Fibroblast of villous mesenchyme (primary cell): Measurements from ENCODE around the gene ING5. TPM values are rescaled to one million over a fixed set of nuclear protein-coding genes. Genes with fewer than 3 reads are reported as not detected.

Source experiments
- DNase-seq: peaks from one replicate; pipeline ENCODE4 v3.0.0-alpha.2; 2010; ENCODE audit warnings: low read depth
- H3K4me3 ChIP-seq: 2 replicates; pipeline ENCODE4 v1.5.1; 2011; ENCODE audit warnings: low read depth, mild to moderate bottlenecking, low read length
- CTCF ChIP-seq: IDR thresholded peaks from 2 replicates; pipeline ENCODE4 v1.5.1; 2012; ENCODE audit warnings: low read depth, mild to moderate bottlenecking, low read length; ENCODE audit not compliant: insufficient read depth
- total RNA-seq: library from RNA; depleted of rRNA; stranded (reverse); fragments of >200 nt; gene quantifications from 2 replicates; pipeline ENCODE4 v1.2.3, GENCODE V29; 2012

ING5 gene
- total RNA-seq = 13.2 and 21.2 TPM in 2 replicates

- peak; percentile 92 for DNase-seq
- TF ChIP-seq CTCF = no peak
- peak within 1 kb of the TSS; percentile 83 for H3K4me3 ChIP-seq
These were observed at the start of gene ING5 for GRCh38 chr2:241701399-241702154. TSS of gene ING5 (plus strand) at chr2:241702039. CDS start at chr2:241702066, 27 bp downstream.

GRCh38 chr2:241652142-241652541, 49.7 kb upstream of the ING5 start:
- no peak for DNase-seq
- TF ChIP-seq CTCF = no peak
- H3K4me3 ChIP-seq = no peak overlapping the region

GRCh38 chr2:241652722-241653121, 49.1 kb upstream of the ING5 start:
- DNase-seq = no peak
- no peak for TF ChIP-seq CTCF

GRCh38 chr2:241653210-241653750, 48.6 kb upstream of the ING5 start:
- no peak for TF ChIP-seq CTCF
- DNase-seq = no peak
- no peak overlapping the region for H3K4me3 ChIP-seq

More at GRCh38 chr2:241652722-241653121, 49.1 kb upstream of the ING5 start:
- H3K4me3 ChIP-seq = no peak overlapping the region

GRCh38 chr2:241654551-241654950, 47.3 kb upstream of the ING5 start:
- no peak for TF ChIP-seq CTCF
- no peak for DNase-seq
- H3K4me3 ChIP-seq = no peak overlapping the region

GRCh38 chr2:241655516-241656189, 46.2 kb upstream of the ING5 start:
- no peak overlapping the region for H3K4me3 ChIP-seq
- TF ChIP-seq CTCF = no peak
- DNase-seq = no peak
